Activated T-cell treated with anti-CD3 and anti-CD28 coated beads, Interleukin-2, amount 50 U/mL, for 4 hours (primary cell): ENCODE data around the gene ASPHD2. TPM values are rescaled to one million over a fixed set of nuclear protein-coding genes. Genes with fewer than 3 reads are reported as not detected.
"Not testable (repeated sequence)": the region's sequence is repeated elsewhere in the genome, so short reads cannot be mapped to it uniquely, and the experiment has no call there.

Experiments used
- ATAC-seq, 2 donors: fragments of 200-7000 bp; cut with Tn5 transposase; one replicate each; pipeline ENCODE4 v1.10.0; 2021
- DNase-seq: peaks from one replicate; pipeline ENCODE4 v3.0.0-alpha.2; 2020
- H3K27me3 Mint-ChIP-seq: one replicate; pipeline ENCODE4 v1.8.0; 2021; ENCODE audit warnings: low read depth, mixed read lengths
- H3K36me3 Mint-ChIP-seq: one replicate; pipeline ENCODE4 v1.8.0; 2022; ENCODE audit warnings: mixed read lengths; ENCODE audit not compliant: insufficient read depth
- H3K4me1 Mint-ChIP-seq: one replicate; pipeline ENCODE4 v1.8.0; 2021; ENCODE audit warnings: low read depth, mixed read lengths
- H3K4me3 Mint-ChIP-seq: one replicate; pipeline ENCODE4 v1.8.0; 2021; ENCODE audit warnings: mild to moderate bottlenecking, moderate library complexity, mixed read lengths
- H3K9me3 Mint-ChIP-seq: one replicate; pipeline ENCODE4 v1.8.0; 2021; ENCODE audit warnings: mixed read lengths
- total RNA-seq, 3 donors: library from RNA; stranded (reverse); gene quantifications; one replicate each; pipeline ENCODE4 v1.2.1, GENCODE V29; 2021

Gene ASPHD2
- total RNA-seq, 3 donors from 2014 or later: 8.2 to 10.4 (median 8.9) TPM

DNA sequence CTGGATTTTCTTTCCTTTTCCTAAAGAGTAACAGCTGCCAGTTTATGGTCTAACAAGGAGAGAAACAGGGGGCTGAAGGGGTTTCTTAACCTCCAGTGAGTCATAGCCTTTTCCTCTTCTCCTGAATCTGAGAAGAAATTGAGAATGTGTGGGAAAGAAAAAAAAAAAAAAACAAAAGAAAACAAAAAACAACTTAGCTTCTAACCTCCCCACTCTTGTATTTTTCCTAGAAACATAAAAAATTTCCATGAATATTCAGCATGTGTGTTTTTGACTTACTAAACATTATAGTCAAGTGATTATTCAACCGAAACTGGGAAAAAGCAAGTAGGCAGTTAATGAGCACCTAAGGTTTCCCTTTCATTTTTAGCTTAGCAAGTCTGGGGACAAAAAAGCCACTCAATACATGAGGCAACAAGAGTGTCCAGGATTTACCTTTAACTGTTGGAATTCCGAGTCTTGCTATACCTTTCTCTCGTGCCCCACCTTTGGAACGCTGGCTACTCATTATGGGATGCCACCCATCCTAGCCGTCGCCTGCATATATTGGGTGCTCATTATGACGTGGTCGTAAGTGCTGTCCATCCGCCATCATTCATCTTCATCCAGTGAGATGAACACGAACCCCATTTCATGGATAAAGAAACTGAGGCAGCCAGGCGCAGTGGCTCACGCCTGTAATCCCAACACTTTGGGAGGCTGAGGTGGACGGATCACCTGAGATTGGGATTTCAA, 2.4 kb downstream of the ASPHD2 start:
- Mint-ChIP-seq H3K9me3 (no peaks in the 10 kb centered on the region), H3K4me3 (peak overlapping the region; percentile 79), H3K27me3 (no peaks in the 10 kb centered on the region), H3K36me3 (peaks cover 17% of the 10 kb centered on the region), H3K4me1 (peaks cover 60% of the 10 kb centered on the region)
- DNase-seq (no peak), ATAC-seq (no peak)

GRCh38 chr22:26432619-26433311, 3.7 kb downstream of the ASPHD2 start:
- no peak for ATAC-seq
- H3K9me3 Mint-ChIP-seq: no peaks in the 10 kb centered on the region
- peaks cover 66% of the 10 kb centered on the region for H3K4me1 Mint-ChIP-seq
- H3K4me3 Mint-ChIP-seq: no peak overlapping the region
- H3K27me3 Mint-ChIP-seq: no peaks in the 10 kb centered on the region
- no peak for DNase-seq
- H3K36me3 Mint-ChIP-seq: peaks cover 22% of the 10 kb centered on the region

DNA sequence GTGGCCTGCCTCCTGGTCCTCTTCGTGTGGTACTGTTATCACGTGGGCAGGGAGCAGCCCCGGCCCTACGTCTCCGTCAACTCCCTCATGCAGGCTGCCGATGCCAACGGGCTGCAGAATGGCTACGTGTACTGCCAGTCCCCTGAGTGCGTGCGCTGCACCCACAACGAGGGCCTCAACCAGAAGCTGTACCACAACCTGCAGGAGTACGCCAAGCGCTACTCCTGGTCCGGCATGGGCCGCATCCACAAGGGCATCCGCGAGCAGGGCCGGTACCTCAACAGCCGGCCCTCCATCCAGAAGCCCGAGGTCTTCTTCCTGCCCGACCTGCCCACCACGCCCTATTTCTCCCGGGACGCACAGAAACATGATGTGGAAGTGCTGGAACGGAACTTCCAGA, 4.7 kb downstream of the ASPHD2 start:
- peaks cover 56% of the 10 kb centered on the region for H3K4me1 Mint-ChIP-seq
- no peak for ATAC-seq

DNA sequence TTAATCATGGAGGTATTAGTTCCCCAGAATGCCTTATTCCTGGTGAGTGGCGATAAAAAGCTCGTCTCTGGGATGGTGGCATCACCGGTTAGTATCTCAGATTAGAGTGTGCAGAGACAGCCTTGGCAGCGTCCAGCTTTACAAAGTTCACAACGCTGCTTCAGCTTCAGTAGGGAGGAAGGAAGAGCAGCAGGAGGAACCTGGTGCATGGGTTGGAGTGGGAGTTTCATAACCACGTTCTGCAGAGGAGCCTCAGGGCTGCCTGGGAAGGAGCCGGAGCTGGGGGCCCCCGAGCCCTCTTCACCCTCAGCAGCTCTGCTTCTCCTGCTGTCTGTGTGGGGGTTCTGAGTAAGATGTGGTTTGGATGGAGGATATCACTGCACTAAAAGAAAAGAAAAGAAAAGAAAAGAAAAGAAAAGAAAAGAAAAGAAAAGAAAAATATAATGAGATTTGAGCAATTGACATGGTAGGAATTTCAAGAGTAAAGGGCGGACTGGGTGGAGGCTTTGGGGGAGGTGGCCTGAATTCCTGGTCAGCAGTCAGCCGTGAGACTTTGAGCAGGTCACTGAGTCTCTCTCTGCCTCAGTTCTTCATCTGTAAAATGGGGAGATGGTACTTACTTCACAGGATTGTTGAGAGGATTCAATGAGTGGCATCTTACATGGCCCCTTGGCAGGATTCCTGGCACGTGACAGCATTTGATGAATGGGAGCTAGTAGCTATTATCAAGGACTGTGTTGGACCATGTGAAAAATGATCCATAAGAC, 6.5 kb downstream of the ASPHD2 start:
- no peak overlapping the region for H3K4me3 Mint-ChIP-seq
- H3K27me3 Mint-ChIP-seq: no peaks in the 10 kb centered on the region
- DNase-seq (no peak), ATAC-seq (no peak)
- no peaks in the 10 kb centered on the region for H3K9me3 Mint-ChIP-seq
- peaks cover 22% of the 10 kb centered on the region for H3K36me3 Mint-ChIP-seq
- H3K4me1 Mint-ChIP-seq: peaks cover 46% of the 10 kb centered on the region

More for the DNA sequence above, 4.7 kb downstream of the ASPHD2 start:
- H3K4me3 Mint-ChIP-seq: no peak overlapping the region
- no peak for DNase-seq
- H3K27me3 Mint-ChIP-seq: no peaks in the 10 kb centered on the region
- peaks cover 22% of the 10 kb centered on the region for H3K36me3 Mint-ChIP-seq
- no peaks in the 10 kb centered on the region for H3K9me3 Mint-ChIP-seq

DNA sequence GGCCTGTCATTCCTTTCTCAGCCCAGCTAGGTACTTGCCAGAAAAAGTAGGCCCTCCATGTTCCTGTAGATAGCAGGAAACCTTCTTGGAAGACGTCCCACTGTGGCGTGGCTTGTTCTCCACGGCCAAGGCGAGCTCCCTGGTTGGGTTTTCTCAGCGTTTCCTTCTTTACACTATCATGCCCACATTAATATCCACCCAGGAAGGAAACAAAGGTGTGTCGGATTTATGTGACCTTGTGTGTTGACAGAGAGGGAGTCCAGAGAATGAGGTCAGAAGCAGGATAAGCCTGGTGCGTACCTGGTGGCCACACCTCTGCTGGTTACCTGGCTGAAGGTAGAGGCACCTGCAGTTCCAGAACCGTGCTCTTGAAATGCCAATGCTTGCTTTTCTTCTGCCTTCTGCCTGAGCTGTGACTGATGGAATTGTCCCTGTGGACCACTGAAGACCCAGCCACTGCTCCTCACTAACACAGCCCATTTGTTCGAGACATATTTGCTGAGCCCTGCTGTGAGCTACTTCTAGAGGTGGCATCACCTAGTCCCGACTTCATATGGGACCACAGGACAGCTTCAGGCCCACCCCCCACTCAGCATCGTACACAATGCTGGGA, 7.9 kb downstream of the ASPHD2 start:
- Mint-ChIP-seq H3K27me3 (no peaks in the 10 kb centered on the region), H3K4me3 (no peak overlapping the region), H3K9me3 (no peaks in the 10 kb centered on the region), H3K36me3 (peaks cover 22% of the 10 kb centered on the region), H3K4me1 (peaks cover 31% of the 10 kb centered on the region)
- ATAC-seq (no peak), DNase-seq (no peak)

GRCh38 chr22:26437694-26438392, 8.8 kb downstream of the ASPHD2 start:
- Mint-ChIP-seq H3K4me3 (no peak overlapping the region), H3K36me3 (peaks cover 25% of the 10 kb centered on the region), H3K4me1 (peaks cover 23% of the 10 kb centered on the region), H3K9me3 (no peaks in the 10 kb centered on the region), H3K27me3 (no peaks in the 10 kb centered on the region)
- DNase-seq (no peak), ATAC-seq (no peak)

GRCh38 chr22:26438776-26439175, 9.7 kb downstream of the ASPHD2 start:
- ATAC-seq, DNase-seq, H3K4me3 Mint-ChIP-seq, H3K9me3 Mint-ChIP-seq, H3K27me3 Mint-ChIP-seq: not testable (repeated sequence)
- Mint-ChIP-seq H3K36me3 (peaks cover 27% of the 10 kb centered on the region), H3K4me1 (peaks cover 22% of the 10 kb centered on the region)

GRCh38 chr22:26439559-26439958, 10.5 kb downstream of the ASPHD2 start:
- DNase-seq (no peak), ATAC-seq (no peak)
- no peaks in the 10 kb centered on the region for H3K9me3 Mint-ChIP-seq
- peaks cover 22% of the 10 kb centered on the region for H3K4me1 Mint-ChIP-seq
- H3K4me3 Mint-ChIP-seq: no peak overlapping the region
- H3K36me3 Mint-ChIP-seq: peaks cover 25% of the 10 kb centered on the region
- H3K27me3 Mint-ChIP-seq: no peaks in the 10 kb centered on the region

DNA sequence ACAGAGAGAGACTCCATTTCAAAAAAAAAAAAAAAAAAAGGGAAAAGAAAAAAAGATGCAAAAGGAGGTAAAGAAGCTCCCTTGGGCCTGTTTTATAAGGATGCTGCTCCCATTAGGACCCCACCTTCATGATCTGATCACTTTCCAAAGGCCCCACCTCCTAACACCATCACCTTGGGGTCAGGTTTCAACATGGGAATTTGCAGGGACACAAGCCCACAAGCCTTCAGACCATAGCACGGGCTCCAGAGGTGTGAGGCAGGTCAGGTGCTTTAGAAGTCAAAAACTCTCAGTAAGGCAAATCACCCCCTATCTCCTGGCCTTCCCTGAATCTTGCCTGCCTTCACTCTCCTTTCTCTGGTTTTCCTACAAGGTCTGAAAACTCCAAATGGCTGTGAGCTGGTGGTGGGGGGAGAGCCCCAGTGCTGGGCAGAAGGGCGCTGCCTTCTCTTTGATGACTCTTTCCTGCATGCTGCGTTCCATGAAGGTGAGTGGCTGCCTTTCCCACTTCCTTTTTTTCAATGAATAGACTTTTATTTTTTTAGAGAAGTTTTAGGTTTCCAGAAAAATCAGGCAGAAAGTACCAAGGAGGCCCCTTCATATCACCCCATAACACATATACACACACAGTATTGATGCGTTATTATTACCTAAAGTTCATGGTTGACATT, 13.2 kb downstream of the ASPHD2 start:
- ATAC-seq (no peak), DNase-seq (no peak)
- H3K27me3 Mint-ChIP-seq: no peaks in the 10 kb centered on the region
- H3K4me1 Mint-ChIP-seq: peaks cover 2% of the 10 kb centered on the region
- H3K9me3 Mint-ChIP-seq: no peaks in the 10 kb centered on the region
- H3K36me3 Mint-ChIP-seq: peaks cover 7% of the 10 kb centered on the region
- no peak overlapping the region for H3K4me3 Mint-ChIP-seq

- H3K27me3 Mint-ChIP-seq: no peaks in the 10 kb centered on the region
Measured at GRCh38 chr22:26443901-26444690, 15.0 kb downstream of the ASPHD2 start.

DNA sequence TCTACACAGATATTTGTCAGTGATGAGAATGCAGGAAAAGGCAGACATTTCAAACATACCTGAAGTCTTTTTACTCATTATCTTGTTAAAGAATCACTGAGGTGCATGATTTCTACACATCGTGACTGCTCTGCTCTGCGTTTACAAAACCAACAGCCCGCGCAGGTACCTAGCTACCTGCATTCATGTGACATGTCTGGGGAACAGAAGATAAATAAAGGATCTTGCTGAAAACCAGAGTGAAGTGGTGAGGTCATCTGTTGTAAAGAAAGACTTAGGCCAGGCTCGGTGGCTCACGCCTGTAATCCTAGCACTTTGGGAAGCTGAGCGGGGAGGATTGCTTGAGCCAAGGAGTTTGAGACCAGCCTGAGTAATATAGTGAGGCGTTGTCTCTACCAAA, 15.7 kb downstream of the ASPHD2 start:
- H3K27me3 Mint-ChIP-seq: no peaks in the 10 kb centered on the region
- H3K36me3 Mint-ChIP-seq: peaks cover 7% of the 10 kb centered on the region

More at GRCh38 chr22:26443901-26444690, 15.0 kb downstream of the ASPHD2 start:
- H3K36me3 Mint-ChIP-seq: peaks cover 7% of the 10 kb centered on the region
- H3K4me3 Mint-ChIP-seq: no peak overlapping the region
- DNase-seq (no peak), ATAC-seq (no peak)
- H3K4me1 Mint-ChIP-seq: no peaks in the 10 kb centered on the region
- H3K9me3 Mint-ChIP-seq: no peaks in the 10 kb centered on the region

GRCh38 chr22:26445577-26446275, 16.7 kb downstream of the ASPHD2 start:
- Mint-ChIP-seq H3K4me1 (no peaks in the 10 kb centered on the region), H3K36me3 (peaks cover 7% of the 10 kb centered on the region), H3K4me3 (no peak overlapping the region), H3K9me3 (no peaks in the 10 kb centered on the region), H3K27me3 (no peaks in the 10 kb centered on the region)
- no peak for ATAC-seq
- DNase-seq: no peak

More for the DNA sequence above, 15.7 kb downstream of the ASPHD2 start:
- no peak overlapping the region for H3K4me3 Mint-ChIP-seq
- H3K9me3 Mint-ChIP-seq: no peaks in the 10 kb centered on the region
- no peaks in the 10 kb centered on the region for H3K4me1 Mint-ChIP-seq
- DNase-seq: no peak
- ATAC-seq: no peak
